IPS-18c (cell line): Measurements from ENCODE around the gene MBD1.
"Not testable (repeated sequence)": the region's sequence is repeated elsewhere in the genome, so short reads cannot be mapped to it uniquely, and the experiment has no call there.

Experiments used
- H3K4me3 ChIP-seq: 2 replicates; pipeline ENCODE4 v1.7.0; 2013; ENCODE audit warnings: low read depth, mild to moderate bottlenecking, low read length, moderate library complexity; ENCODE audit not compliant: insufficient read depth
- H3K9me3 ChIP-seq: one replicate; pipeline ENCODE4 v1.6.1; 2013; ENCODE audit warnings: mild to moderate bottlenecking, low read length, moderate library complexity; ENCODE audit not compliant: control insufficient read depth, insufficient read depth

MBD1 gene

DNA sequence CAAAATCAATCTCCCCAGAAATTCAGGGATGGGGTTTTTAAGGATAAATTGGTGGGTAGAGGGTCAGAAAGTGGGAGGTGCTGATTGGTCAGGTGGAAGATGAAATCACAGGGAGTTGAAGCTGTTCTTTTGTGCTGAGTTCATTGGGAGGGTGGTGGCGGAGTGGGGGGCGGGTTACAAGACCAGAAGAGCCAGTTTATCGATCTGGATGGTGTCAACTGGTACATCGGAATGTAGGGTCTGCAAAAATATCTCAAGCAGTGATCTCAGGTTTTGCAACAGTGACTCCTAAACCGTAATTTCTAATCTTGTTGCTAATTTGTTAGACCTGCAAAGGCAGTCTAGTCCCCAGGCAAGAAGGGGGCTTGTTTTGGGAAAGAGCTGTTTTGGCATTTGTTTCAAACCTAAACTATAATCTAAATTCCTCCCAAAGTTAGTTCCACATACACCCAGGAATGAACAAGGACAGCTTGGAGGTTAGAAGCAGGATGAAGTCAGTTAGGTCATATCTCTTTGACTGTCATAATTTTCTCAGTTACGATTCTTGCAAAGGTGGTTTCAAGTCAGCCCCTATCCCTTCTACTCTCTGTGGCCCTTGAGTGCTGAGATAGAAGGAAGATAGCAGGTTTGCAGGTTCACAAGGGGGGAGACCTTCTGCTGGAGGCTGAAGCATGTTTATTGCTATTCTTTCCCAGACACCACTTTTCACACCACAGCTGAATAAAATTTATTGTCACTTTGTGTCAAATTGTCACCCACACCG, 18.5 kb upstream of the MBD1 start:
- Histone ChIP-seq H3K4me3 (no peak overlapping the region), H3K9me3 (no peaks in the 10 kb centered on the region)

DNA sequence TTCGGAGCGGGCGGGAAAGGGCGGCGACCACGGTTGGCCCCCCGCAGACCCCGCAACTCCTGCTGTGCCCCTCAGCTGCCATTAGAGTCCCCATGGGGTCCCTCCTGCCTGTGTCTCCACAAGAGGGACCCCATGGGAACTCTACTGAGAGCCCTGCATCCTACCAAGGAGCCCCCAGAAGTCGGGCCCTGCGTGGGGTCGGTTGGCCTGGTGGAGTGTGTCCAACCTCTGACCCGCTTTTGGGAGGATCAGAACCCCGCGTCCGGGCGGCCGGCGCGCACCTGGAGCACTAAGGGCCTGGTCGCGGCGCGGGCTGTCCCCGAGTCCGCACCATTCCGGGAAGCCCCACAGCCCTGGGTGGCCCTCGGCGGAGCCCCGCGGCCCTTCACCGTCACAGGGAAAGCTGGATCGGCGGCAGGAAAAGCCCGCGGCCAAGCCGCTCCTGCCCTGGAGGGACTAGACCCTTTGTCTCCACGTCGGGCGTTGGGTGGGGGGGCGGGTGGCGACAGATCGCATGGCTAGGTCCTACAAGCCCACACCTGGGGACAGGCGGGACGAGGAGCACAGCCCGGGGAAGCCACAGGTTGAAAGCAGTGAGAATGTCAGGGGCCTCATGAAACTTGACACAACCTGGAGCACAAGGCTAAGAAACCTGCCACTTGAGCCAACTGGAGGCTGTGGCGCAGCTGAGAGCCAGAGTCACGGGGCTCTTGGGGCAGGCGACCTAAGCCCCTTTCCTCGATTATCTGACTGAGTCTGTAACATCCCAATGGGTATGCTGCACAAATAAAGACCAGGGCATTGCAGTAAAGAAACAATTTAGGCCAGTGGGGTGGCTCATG, 17.3 kb upstream of the MBD1 start:
- Histone ChIP-seq H3K4me3 (peak overlapping the region; percentile 28; the same call in 1 of the 2 replicates), H3K9me3 (no peaks in the 10 kb centered on the region)

DNA sequence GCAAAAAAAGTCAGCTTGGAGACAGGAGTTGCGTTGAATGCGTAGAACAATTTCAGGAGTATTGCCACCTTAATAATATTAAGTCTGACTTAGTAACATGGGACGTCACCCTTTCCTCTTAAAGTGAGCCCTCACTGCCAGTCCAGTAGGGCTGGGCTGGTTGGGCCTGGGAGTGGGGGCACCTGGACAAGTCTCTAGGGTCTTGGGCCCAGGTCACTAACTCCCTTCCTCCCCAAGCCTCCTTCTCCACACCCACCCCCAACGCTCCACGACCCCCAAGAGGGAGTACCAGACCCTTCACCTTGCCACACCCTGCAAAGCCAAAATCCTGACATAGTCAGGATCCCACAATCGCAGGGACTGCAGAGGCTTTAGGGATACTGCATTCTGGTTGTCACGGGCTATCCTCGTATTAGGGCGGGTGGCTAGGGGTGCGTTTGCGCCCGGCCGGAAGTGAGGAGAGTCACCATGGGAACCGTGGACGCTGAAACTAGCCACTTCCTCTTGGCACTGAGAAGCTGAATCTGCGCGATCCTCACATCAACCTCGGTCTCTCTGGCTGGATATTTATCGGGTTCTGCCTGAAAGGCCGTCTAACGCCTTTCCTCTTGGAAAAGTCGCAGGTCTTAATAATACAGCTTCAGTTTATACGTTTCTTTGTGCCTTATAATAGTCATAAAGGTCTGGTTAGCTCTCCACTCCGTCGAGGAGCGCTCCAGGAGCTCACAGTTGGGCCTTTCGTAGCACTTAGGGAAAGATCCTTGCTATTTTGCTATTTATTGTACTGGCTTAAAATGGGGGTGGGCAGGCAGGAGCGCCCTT, 16.5 kb upstream of the MBD1 start:
- H3K4me3 ChIP-seq = peak overlapping the region; percentile 28

DNA sequence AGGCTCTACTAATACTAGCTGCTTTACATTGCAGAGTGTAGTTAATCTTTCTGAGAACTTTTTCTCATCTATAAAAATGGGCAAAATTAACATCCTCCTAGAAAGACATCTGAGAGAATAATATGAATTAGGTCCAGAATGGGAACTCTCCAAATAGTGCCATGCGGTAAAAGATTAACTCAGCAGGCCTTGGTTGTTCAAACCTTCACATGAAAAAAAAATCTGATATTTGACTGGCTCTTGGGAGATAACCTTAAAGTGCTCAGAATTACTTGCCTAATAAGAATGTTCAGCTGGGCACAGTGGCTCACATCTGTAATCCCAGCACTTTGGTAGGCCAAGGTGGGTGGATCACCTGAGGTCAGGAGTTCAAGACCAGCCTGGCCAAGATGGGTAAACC, 11.7 kb upstream of the MBD1 start:
- Histone ChIP-seq H3K9me3 (no peaks in the 10 kb centered on the region), H3K4me3 (no peak overlapping the region)

More for the DNA sequence above, 16.5 kb upstream of the MBD1 start:
- no peaks in the 10 kb centered on the region for H3K9me3 ChIP-seq

DNA sequence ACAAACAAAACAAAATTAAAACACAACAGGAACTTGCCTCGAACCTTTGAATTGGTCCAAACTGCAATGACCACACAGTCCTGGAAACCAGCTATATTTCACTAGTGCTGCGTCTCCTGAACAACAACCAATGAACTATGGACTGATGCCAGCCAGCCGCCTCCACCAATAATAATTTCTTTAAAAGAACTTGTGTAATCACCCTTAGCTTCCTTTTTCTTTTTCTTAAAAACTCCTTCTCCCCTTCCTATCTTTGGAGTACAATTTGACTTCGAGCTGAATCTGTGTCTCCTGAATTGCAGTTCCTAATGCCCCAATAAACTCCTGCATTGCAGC, 7.8 kb upstream of the MBD1 start:
- Histone ChIP-seq H3K4me3 (no peak overlapping the region), H3K9me3 (no peaks in the 10 kb centered on the region)

DNA sequence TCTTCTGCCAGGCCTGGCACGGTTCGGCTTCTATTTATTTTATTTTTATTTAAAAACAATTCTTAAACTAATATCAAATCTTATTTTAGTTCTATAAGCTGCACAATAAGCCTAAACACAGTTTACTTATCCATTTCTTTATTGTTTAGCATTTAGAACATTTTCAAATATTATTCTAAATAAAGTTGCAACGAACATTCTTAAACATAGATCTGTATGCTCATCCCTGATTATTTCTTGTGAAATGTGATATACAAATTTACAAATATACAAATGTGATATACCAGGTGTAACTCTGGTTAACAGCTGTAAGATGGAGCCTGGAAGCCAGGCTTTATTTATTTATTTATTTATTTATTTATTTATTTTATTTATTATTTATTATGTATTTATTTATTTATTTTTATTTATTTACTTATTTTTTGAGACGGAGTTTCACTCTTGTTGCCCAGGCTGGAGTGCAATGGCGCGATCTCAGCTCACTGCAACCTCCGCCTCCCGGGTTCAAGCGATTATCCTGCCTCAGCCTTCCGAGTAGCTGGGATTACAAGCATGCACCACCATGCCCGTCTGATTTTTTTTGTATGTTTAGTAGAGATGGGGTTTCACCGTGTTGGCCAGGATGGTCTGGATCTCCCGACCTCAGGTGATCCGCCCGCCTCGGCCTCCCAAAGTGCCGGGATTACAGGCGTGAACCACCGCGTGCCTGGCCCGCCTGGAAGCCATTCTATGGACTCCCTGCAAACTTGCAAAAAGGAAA, 7.2 kb upstream of the MBD1 start:
- not testable (repeated sequence) for H3K9me3 ChIP-seq
- H3K4me3 ChIP-seq = peak overlapping the region; percentile 96

DNA sequence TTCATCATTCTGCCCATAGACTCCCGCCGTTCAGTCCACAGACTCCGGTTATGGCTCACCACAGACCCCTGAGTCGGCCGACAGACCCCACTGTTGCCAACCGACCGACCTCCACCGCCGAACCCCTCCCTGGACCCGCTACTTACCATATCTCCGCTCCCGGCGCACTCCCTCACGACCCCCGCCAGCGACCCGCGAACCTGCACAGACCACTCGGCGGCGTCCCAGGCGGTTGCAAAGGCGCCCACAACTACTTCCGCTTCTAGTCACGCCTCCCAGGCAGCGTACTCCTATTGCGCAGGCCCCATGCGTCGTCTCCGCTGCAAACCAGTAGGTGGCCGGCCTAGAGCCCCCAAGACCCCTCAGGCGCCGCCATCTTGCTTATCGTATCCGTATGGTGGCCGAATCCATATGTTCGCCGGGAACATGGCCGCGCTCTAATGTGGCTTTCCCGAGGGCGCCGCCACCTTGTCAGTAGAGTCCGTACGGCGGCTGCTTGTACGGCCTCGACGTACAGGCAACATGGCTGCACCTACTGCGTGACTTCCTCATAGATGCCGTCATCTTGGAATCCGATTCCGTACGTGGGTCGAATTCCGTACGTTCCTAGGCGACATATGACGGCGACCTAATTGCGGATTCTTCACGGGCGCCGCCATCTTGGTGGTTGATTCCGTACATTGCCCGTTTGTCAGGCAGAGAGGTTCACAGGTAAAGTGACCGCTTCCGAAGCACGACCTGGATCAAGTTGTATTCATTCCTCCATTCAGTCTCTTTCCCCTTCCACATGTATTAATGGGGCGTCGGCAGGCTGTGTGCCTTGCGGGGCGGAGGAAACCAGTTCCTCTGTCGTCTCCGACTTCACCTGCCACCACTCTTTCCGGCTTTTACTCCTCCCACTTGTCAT, 6.4 kb upstream of the MBD1 start, which contains the start of gene CXXC1:
CXXC1 (minus strand) TSS at position 252 of the 907 bp plus-strand sequence; CDS start at position 149, 103 bp downstream.
- peak within 1 kb of the TSS; percentile 96 for H3K4me3 ChIP-seq
- H3K9me3 ChIP-seq = no peaks in the 10 kb centered on the region

DNA sequence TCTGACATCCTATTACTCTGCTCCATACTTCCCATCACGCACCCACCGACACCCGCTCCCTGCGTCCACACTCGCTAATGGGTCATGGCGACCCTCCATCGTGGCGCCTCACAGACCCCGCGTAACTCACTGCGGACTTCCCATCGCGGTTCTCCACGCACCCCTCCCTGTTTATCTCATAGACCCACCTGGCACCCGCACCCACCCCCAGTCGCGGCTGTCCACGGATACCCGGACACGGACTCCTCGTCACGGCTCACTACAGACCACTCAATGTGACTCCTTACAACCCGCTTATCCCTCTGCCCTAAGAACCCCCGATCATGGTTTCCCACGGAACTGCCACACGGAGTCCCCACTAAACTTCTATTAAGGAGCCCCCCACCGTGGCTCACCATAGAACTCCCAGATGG, 5.7 kb upstream of the MBD1 start:
- Histone ChIP-seq H3K9me3 (no peaks in the 10 kb centered on the region), H3K4me3 (peak overlapping the region; percentile 93)

DNA sequence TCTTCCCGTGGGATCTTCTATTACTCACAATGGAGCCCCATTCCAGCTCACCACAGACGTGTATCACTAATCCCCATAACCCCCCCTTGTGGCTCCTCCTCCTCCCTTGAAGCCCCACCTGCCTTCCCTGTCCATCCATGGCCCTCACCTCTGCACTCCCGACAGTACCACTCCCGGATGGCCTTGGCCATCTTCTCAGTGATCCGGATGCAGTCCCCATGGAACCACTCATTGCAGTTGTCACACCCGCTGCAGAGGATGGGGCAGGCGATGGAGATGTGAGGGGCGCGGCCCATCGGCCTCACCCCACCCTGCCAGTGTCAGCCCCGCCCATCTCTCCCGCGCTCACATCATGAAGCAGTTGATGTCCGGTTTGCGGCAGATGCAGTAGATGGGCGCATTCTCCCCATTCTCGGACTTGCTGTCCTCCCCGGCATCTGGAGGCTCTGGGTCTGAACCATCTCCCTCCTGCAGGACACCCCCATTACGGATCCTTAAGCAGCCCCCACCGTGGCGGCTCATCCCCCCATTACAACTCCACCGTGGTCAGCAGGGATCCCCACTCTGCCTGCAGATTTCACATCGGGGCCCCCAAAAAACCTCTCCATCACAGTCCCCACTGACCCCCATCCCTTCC, 5.2 kb upstream of the MBD1 start:
- H3K4me3 ChIP-seq = peak overlapping the region; percentile 93
- H3K9me3 ChIP-seq = no peaks in the 10 kb centered on the region

DNA sequence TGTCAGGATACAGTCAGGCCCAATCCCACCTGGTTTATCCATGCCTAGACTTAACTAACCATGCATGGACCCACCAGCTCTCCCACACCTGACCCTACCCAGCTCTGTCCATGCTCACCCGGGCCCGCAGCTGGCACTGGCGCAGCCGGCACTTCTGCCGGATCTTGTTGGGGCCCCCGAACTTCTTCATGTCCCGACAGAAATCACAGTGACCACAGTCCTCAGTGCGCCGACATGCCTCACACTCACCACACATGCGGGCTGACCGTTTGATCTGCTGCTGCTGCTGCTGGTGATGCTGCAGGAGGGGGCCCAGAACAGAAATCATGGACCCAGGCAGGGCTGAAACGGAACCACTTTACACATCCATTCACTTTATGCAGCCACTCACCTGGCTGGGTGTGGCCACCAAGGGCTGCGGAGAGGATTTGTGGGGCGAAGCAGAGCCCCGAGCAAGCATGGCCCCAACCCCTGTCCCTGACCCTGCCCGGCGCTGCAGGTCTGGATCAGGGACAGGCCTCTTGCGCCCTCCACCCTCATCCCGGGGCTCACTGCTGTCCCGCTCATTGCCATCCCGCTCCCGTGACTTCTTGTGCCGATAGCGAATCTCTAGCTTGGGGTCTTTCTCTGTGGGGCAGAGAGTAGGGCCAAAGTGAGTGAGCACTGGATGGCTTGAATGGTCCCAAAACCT, 4.5 kb upstream of the MBD1 start:
- H3K9me3 ChIP-seq = no peaks in the 10 kb centered on the region
- no peak overlapping the region for H3K4me3 ChIP-seq

DNA sequence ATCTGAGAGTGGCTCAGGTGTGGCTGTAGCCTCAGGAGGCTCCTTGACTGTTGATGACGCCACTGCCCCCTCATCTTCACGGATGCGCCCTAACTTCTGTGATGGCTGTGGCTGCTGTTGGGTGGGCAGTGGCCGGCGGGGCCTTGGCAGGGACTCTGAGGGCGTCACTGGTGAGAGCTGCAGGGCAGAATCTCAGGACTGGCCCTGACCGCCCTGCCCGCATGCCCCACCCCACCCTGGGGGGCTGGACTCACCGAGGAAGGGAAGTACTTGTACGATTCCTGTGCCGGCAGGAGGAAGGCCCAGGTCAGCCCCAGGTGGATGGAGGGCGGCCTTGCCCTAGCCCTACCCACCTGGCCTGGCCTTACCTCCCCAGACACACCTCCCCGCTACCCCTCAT, 3.7 kb upstream of the MBD1 start:
- H3K4me3 ChIP-seq = no peak overlapping the region
- H3K9me3 ChIP-seq = no peaks in the 10 kb centered on the region

DNA sequence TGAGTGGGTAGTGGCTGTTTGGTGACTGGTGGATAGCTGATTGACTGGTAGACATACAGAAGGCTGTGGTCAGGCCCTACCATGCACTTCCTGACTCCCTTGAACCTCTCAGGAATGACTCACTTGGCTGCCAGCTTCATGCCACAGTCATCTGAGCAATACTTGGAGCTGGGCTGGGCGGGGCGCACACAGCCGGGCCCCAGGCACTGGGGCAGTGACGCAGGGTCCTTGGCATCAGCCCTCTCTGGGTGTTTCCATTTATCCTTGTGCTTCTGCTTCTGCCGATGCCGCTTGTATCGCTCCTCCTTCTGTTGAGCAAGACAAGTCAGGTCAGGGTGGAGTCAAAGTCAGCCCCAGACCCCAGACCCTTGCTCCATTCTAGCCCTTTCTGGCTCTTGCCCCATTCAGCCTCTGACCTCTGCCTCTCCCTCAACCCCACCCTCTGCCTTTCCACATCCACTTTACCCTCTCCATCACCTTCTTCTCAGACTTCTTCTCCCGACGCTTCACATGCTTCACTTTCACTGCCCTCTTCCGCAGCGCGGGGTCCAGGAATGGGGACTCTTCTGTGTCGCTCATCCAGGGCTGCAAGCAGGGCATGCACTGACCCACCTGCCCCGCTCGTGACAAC, 3.0 kb upstream of the MBD1 start:
- Histone ChIP-seq H3K9me3 (no peaks in the 10 kb centered on the region), H3K4me3 (no peak overlapping the region)

DNA sequence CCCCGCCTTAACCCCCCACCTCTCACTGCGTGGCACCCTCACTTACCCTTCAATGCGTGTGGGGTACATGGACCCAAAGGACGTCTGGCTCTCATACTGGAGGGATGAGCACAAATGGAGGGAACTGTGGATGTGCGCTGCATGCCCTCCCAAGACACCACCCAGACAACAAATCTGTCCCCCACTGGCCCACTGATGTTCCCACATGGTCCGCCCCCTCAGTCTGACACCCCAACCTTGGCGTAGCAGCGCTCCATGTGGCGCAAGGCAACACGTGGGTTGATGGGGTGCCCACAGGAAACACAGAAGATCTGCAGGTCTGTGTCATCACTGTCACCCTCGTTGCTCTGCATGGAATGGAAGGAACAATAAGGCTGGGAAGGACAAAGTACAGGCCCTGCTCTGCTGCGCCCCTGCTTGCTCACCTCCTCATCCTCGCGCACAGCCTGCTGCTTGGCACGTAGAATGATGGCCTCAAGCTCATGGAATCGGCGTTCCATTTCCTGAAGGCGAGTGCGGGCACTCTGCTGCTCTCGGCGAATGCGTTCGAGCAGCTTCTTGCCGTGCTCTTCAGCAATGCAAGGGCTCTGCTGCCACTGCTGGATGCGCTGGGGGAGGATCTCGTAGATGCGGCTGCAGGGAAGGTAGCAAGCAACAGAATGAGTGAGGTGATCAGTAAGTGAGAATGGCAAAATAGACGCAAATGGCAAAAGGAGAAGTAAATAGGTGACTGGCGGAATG, 2.3 kb upstream of the MBD1 start:
- Histone ChIP-seq H3K9me3 (no peaks in the 10 kb centered on the region), H3K4me3 (no peak overlapping the region)
